ENCODE measurements around the gene CAMKK2.

The CAMKK2 gene

DNA sequence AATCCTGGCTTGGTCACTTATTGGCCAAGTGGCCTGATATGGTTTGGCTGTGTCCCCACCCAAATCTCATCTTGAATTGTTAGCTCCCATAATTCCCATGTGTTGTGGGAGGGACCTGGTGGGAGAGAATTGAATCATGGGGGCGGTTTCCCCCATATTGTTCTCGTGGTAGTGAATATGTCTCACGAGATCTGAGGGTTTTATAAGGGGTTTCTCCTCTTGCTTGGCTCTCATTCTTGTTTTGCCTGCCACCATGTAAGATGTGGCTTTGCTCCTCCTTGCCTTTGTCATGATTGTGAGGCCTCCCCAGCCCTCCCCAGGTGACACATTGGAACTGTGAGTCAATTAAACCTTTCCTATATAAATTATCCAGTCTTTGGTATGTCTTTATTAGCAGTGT is 105.4 kb downstream of the CAMKK2 start:
- no peak for DNase-seq (ENCODE audit: low spot score)

DNA sequence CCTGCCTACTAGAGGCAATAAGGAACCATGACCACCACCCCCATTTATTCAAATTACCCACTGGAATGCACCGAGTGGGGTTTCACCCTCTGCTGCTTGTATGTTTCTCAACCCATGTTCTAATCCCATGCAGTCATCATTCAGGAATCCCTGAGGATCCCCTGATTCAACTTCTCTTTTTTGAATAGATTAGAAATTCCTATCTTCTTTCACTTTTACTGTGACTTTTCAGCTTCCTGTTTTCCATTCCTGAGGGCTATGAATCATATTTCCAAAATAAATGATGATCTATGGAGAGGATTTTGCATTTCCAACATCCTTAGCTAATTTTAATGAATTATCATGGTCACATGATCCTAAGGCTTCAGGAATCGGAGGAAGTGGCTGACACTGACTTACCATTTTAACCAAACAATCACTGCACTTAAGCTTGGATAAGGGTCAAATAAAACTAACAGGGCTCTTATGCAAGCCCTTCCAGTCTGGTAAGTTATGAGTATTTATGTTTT is 105.9 kb downstream of the CAMKK2 start:
- no peak for DNase-seq (ENCODE audit: low spot score)

DNA sequence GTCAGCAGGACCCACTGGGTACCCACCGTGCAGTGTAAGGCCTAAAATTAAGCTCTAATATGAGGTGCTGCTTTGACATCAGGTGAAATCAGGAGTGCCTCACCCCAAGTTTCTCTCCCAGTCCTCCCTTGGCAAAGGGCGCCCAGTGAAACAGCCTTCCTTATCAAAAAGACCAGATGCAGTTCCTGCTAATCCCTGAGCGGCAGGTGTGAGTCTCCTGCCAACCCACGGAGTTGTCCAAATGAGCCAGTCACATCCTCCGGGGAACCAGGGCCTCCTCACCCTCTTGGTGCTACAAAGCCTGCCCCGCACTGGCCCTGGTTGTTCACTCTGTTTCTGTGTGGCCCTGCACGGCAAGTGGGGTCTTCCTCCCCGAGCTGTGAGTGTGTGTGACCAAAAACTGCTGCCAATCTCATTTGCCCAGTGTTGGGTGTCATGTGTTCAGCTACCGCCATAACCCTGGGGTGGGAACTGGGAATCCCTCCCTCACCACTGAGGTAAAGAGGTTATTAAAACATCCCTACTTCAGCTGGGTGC is 106.8 kb downstream of the CAMKK2 start:
- peak; percentile 68 for DNase-seq (ENCODE audit: low spot score)

DNA sequence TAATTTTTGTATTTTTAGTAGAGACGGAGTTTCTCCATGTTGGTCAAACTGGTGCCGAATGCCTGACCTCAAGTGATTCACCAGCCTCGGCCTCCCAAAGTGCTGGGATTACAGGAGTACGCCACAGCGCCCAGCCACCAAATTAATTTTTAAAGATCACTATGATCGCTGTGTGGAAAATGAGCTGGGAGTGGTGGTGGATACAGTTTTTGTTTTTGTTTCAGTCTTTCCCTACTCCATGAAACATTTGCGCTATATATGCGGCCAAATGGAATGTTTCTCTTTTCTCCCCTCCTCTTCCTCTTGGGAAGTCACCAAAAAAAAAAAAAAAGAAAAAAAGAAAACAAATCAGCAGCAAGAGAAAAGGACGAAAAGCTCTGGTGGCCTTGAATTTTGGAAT is 107.4 kb downstream of the CAMKK2 start:
- DNase-seq (ENCODE audit: low spot score), result no peak

DNA sequence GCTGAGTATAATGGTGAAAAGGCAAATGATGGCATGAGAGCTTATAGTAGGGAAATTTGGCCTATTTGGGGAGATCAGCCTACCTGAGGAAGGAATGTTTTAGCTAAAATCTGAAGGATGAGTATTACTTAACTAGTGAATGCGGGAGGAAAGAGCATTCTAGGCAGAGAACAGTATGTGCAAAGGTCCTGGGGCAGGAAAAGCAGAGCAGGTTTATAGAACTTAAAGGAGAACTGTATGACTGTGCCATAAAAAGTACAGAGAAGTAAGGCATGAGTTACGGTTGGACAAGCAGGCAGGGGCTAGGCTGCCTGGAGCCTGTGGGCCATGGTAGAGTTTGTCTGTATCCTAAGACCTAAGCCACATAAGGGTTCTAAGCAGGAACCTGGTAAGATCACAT is 108.3 kb downstream of the CAMKK2 start:
- DNase-seq (ENCODE audit: low spot score), result no peak
